CD14-positive monocyte (primary cell): ENCODE data around the gene ADGRL3. TPM values are rescaled to one million over a fixed set of nuclear protein-coding genes. Genes with fewer than 3 reads are reported as not detected.
"Not testable (repeated sequence)": the region's sequence is repeated elsewhere in the genome, so short reads cannot be mapped to it uniquely, and the experiment has no call there.

Experiments
- DNase-seq, 3 donors: peaks; one replicate each; pipeline ENCODE4 v3.0.0-alpha.2; 2011 to 2022
- H2AFZ ChIP-seq: 2 replicates; pipeline ENCODE4 v1.6.0; 2012; ENCODE audit warnings: mild to moderate bottlenecking, low read depth, low read length, inconsistent platforms; ENCODE audit not compliant: insufficient read depth, poor library complexity, severe bottlenecking
- H3K27ac ChIP-seq, 2 donors: 1 replicate in 1 of 2; 2 replicates in 1 of 2; pipeline ENCODE4 v1.5.1; 2012 to 2013; ENCODE audit warnings: low read length in 2 of 2, control low read depth in 1 of 2, inconsistent platforms in 1 of 2, low read depth in 1 of 2, mild to moderate bottlenecking in 1 of 2
- H3K27me3 ChIP-seq, 2 donors: one replicate each; pipeline versions ENCODE4 v1.6.0 to v1.6.1; 2011 to 2013; ENCODE audit warnings: low read length in 2 of 2; ENCODE audit not compliant: control insufficient read depth in 2 of 2, insufficient read depth in 2 of 2
- H3K36me3 ChIP-seq, 2 donors: replicated peaks in 1 of 2; 1 replicate in 1 of 2; 2 replicates in 1 of 2; pipeline versions ENCODE4 v1.5.1 to v1.6.1; 2012 to 2013; ENCODE audit warnings: low read length in 2 of 2, control low read depth in 1 of 2, inconsistent platforms in 1 of 2, mild to moderate bottlenecking in 1 of 2; ENCODE audit not compliant: insufficient read depth in 2 of 2, control insufficient read depth in 1 of 2
- H3K4me1 ChIP-seq, 2 donors: 1 replicate in 1 of 2; 2 replicates in 1 of 2; pipeline versions ENCODE4 v1.5.1 to v1.6.1; 2012 to 2013; ENCODE audit warnings: low read length in 2 of 2, control low read depth in 1 of 2, inconsistent platforms in 1 of 2, mild to moderate bottlenecking in 1 of 2, moderate library complexity in 1 of 2; ENCODE audit not compliant: insufficient read depth in 2 of 2, control insufficient read depth in 1 of 2
- H3K4me2 ChIP-seq: replicated peaks from 2 replicates; pipeline ENCODE3; 2012; ENCODE audit warnings: low read length, moderate library complexity, mild to moderate bottlenecking; ENCODE audit not compliant: poor library complexity, severe bottlenecking; ENCODE audit errors: extremely low read depth
- H3K4me3 ChIP-seq, 3 experiments: fragments of 200-600 bp in 1 of 3; sonication (generic) in 1 of 3; replicated peaks in 1 of 3; 1 replicate in 2 of 3; 2 replicates in 1 of 3; pipeline ENCODE4 v1.5.1; 2011 to 2013; ENCODE audit warnings: low read length in 3 of 3, mild to moderate bottlenecking in 3 of 3, control low read depth in 2 of 3, low read depth in 2 of 3, inconsistent platforms in 1 of 3, moderate library complexity in 1 of 3
- H3K79me2 ChIP-seq: 2 replicates; pipeline ENCODE4 v1.6.0; 2012; ENCODE audit warnings: mild to moderate bottlenecking, control low read depth, inconsistent platforms, low read length, moderate library complexity; ENCODE audit not compliant: insufficient read depth
- H3K9ac ChIP-seq: 2 replicates; pipeline ENCODE4 v1.6.0; 2017; ENCODE audit warnings: low read length, mild to moderate bottlenecking; ENCODE audit not compliant: insufficient read depth, poor library complexity, severe bottlenecking
- H3K9me3 ChIP-seq, 2 donors: replicated peaks in 1 of 2; 1 replicate in 1 of 2; 2 replicates in 1 of 2; pipeline versions ENCODE4 v1.5.1 to v1.6.1; 2012 to 2013; ENCODE audit warnings: low read length in 2 of 2, control low read depth in 1 of 2; ENCODE audit not compliant: control insufficient read depth in 1 of 2, insufficient read depth in 1 of 2
- H4K20me1 ChIP-seq: 2 replicates; pipeline ENCODE4 v1.6.0; 2012; ENCODE audit warnings: mild to moderate bottlenecking, low read length, control low read depth, moderate library complexity; ENCODE audit not compliant: insufficient read depth
- H3K27ac Mint-ChIP-seq, 7 donors: one replicate each; pipeline ENCODE4 v1.8.0; 2020; ENCODE audit warnings: mild to moderate bottlenecking in 7 of 7, mixed read lengths in 7 of 7, moderate library complexity in 6 of 7, inconsistent platforms in 2 of 7
- H3K27me3 Mint-ChIP-seq, 3 donors: one replicate each; pipeline ENCODE4 v1.8.0; 2021 to 2022; ENCODE audit warnings: low read depth in 3 of 3, mild to moderate bottlenecking in 3 of 3, mixed read lengths in 3 of 3, moderate library complexity in 3 of 3, inconsistent platforms in 1 of 3
- H3K36me3 Mint-ChIP-seq, 2 donors: one replicate each; pipeline ENCODE4 v1.8.0; 2020; ENCODE audit warnings: mixed read lengths in 2 of 2, inconsistent platforms in 1 of 2, mild to moderate bottlenecking in 1 of 2
- H3K4me1 Mint-ChIP-seq: one replicate; pipeline ENCODE4 v1.8.0; 2020; ENCODE audit warnings: mild to moderate bottlenecking, mixed read lengths
- H3K4me3 Mint-ChIP-seq, 2 donors: one replicate each; pipeline ENCODE4 v1.8.0; 2020; ENCODE audit warnings: mild to moderate bottlenecking in 2 of 2, mixed read lengths in 2 of 2, moderate library complexity in 1 of 2
- H3K9me3 Mint-ChIP-seq, 7 donors: one replicate each; pipeline ENCODE4 v1.8.0; 2020 to 2022; ENCODE audit warnings: mixed read lengths in 7 of 7, mild to moderate bottlenecking in 6 of 7, moderate library complexity in 6 of 7, inconsistent platforms in 2 of 7
- WGBS: methylation state at CpG from one replicate; pipeline ENCODE4 v1.1.5; 2013; ENCODE audit warnings: missing lambda C conversion rate; ENCODE audit not compliant: insufficient coverage; 5-methylcytosine and 5-hydroxymethylcytosine counted together
- intact Hi-C, 2 donors: fragments of 100-400 bp; cut with micrococcal nuclease; formaldehyde crosslinking; loops; one replicate each; pipeline versions ENCODE4 v1.15.0 to v1.15.1; 2023
- polyA plus RNA-seq, 3 donors: library from polyadenylated mRNA; depleted of rRNA in 1 of 3; unstranded in 2 of 3; stranded (reverse) in 1 of 3; fragments of 300-500 nt in 2 of 3; fragments of >200 nt in 1 of 3; fragmentation: Illumina TruSeq in 2 of 3; gene quantifications; 1 replicate in 2 of 3; 2 replicates in 1 of 3; pipeline ENCODE4 v1.2.3, GENCODE V29; 2012 to 2021

ADGRL3 gene
- polyA plus RNA-seq, 3 donors: not detected

DNA sequence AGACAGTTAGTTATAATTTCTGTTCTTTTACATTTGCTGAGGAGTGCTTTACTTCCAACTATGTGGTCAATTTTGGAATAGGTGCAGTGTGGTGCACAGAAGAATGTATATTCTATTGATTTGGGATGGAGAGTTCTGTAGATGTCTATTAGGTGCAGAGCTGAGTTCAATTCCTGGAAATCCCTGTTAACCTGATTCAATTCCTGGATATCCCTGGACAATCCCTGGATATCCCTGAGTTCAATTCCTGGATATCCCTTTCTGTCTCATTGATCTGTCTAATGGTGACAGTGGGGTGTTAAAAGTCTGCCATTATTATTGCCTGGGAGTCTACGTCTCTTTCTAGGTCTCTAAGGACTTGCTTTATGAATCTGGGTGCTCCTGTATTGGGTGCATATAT lies 557.9 kb downstream of the ADGRL3 start:
- DNase-seq: not testable (repeated sequence)

DNA sequence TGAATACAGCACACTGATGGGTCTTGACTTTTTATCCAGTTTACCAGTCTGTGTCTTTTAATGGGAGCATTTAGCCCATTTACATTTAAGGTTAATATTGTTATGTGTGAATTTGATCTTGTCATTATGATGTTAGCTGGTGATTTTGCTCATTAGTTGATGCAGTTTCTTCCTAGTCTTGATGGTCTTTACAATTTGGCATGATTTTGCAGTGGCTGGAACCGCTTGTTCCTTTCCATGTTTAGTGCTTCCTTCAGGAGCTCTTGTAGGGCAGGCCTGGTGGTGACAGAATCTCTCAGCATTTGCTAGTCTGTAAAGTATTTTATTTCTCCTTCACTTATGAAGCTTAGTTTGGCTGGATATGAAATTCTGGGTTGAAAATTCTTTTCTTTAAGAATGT lies 558.5 kb downstream of the ADGRL3 start:
- H3K36me3 Mint-ChIP-seq, H3K27ac ChIP-seq, H3K27me3 ChIP-seq, H2AFZ ChIP-seq, H3K4me2 ChIP-seq, H3K79me2 ChIP-seq, H3K27ac Mint-ChIP-seq, H3K27me3 Mint-ChIP-seq, H3K9ac ChIP-seq, H3K4me3 Mint-ChIP-seq, H3K36me3 ChIP-seq, H3K4me1 ChIP-seq, H3K4me3 ChIP-seq, H3K4me1 Mint-ChIP-seq, DNase-seq, intact Hi-C loops, H4K20me1 ChIP-seq: not testable (repeated sequence)
- no CpG with 5 or more reads among the region's 1 CpG for WGBS
- peaks cover 0 to 18% of the 10 kb centered on the region in 2 donors for H3K9me3 ChIP-seq
- H3K9me3 Mint-ChIP-seq: peaks cover 10 to 35% (median 21%) of the 10 kb centered on the region in 7 donors

More for the DNA sequence above, 557.9 kb downstream of the ADGRL3 start:
- H3K36me3 Mint-ChIP-seq, H2AFZ ChIP-seq, H3K4me3 ChIP-seq, H3K4me1 Mint-ChIP-seq, H3K27ac Mint-ChIP-seq, H3K9ac ChIP-seq, H3K79me2 ChIP-seq, H3K36me3 ChIP-seq, H3K27me3 ChIP-seq, H3K27ac ChIP-seq, H3K4me1 ChIP-seq, intact Hi-C loops, H4K20me1 ChIP-seq, H3K4me3 Mint-ChIP-seq, H3K4me2 ChIP-seq, H3K27me3 Mint-ChIP-seq: not testable (repeated sequence)
- WGBS: no CpG with 5 or more reads among the region's 1 CpG
- H3K9me3 ChIP-seq: peaks cover 0 to 18% of the 10 kb centered on the region in 2 donors
- H3K9me3 Mint-ChIP-seq: peaks cover 10 to 32% (median 21%) of the 10 kb centered on the region in 7 donors

DNA sequence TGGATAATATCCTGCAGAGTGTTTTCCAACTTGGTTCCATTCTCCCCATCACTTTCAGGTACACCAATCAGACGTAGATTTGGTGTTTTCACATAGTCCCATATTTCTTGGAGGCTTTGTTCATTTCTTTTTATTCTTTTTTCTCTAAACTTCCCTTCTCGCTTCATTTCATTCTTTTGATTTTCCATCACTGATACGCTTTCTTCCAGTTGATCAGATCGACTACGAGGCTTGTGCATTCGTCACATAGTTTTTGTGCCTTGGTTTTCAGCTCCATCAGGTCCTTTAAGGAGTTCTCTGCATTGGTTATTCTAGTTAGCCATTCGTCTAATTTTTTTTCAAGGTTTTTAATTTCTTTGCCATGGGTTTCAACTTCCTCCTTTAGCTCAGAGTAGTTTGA lies 559.1 kb downstream of the ADGRL3 start:
- H3K4me3 Mint-ChIP-seq, H3K4me1 Mint-ChIP-seq, H3K36me3 Mint-ChIP-seq, H3K4me2 ChIP-seq, H3K36me3 ChIP-seq, H3K27me3 ChIP-seq, H3K79me2 ChIP-seq, intact Hi-C loops, H3K9ac ChIP-seq, H2AFZ ChIP-seq, DNase-seq, H4K20me1 ChIP-seq, H3K27ac ChIP-seq, H3K4me1 ChIP-seq, H3K4me3 ChIP-seq, H3K27ac Mint-ChIP-seq, H3K27me3 Mint-ChIP-seq: not testable (repeated sequence)
- WGBS: 97% methylated on average over 5 of the region's 7 CpGs
- H3K9me3 ChIP-seq: peaks cover 0 to 18% of the 10 kb centered on the region in 2 donors
- H3K9me3 Mint-ChIP-seq: peaks cover 10 to 35% (median 21%) of the 10 kb centered on the region in 7 donors

DNA sequence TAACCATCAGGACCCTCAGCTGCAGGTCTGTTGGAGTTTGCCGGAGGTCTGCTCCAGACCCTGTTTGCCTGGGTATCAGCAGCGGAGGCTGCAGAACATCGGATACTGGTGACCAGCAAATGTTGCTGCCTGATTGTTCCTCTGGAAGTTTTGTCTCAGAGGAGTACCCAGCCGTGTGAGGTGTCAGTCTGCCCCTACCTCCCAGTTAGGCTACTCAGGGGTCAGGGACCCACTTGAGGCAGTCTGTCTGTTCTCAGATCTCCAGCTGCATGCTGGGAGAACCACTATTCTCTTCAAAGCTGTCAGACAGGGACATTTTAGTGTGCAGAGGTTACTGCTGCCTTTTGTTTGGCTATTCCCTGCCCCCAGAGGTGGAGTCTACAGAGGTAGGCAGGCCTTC lies 559.8 kb downstream of the ADGRL3 start:
- H3K9ac ChIP-seq, H3K4me3 Mint-ChIP-seq, H3K4me1 Mint-ChIP-seq, DNase-seq, H3K79me2 ChIP-seq, H3K27ac ChIP-seq, H3K27ac Mint-ChIP-seq, intact Hi-C loops, H4K20me1 ChIP-seq, H3K36me3 ChIP-seq, H3K36me3 Mint-ChIP-seq, H3K4me2 ChIP-seq, H3K27me3 Mint-ChIP-seq, H2AFZ ChIP-seq, H3K4me3 ChIP-seq, H3K4me1 ChIP-seq, H3K27me3 ChIP-seq: not testable (repeated sequence)
- WGBS: 97% methylated on average over 4 of the region's 4 CpGs
- peaks cover 10 to 37% (median 22%) of the 10 kb centered on the region in 7 donors for H3K9me3 Mint-ChIP-seq
- H3K9me3 ChIP-seq: peaks cover 0 to 18% of the 10 kb centered on the region in 2 donors
